SKM-1 (cell line): ENCODE results near the gene ZNF324B.
"Not testable (repeated sequence)": the region's sequence is repeated elsewhere in the genome, so short reads cannot be mapped to it uniquely, and the experiment has no call there.

Experiments
- DNase-seq: peaks from one replicate; lab custom pipeline; 2025; ENCODE audit not compliant: unreplicated experiment; lab: John Stamatoyannopoulos, UW

The ZNF324B gene

DNA sequence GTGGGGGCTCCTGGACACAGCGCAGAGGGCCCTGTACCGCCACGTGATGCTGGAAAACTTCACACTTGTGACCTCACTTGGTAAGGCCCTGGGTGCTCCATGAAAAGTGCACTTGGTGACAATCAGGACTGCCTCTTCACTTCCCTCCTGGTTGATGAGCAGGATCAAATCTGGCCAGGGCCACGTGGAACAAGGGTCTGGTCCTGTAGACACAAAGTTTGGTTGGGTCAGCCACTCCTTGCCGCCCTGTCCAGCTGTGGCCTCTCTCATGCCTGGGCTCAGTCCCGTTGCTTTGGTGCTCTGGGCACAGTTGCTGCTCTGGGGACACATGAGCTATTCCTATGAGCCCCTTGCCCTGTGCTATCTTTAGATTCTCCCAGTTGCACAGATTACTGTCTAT is 2.3 kb downstream of the ZNF324B start:
- no peak for DNase-seq

DNA sequence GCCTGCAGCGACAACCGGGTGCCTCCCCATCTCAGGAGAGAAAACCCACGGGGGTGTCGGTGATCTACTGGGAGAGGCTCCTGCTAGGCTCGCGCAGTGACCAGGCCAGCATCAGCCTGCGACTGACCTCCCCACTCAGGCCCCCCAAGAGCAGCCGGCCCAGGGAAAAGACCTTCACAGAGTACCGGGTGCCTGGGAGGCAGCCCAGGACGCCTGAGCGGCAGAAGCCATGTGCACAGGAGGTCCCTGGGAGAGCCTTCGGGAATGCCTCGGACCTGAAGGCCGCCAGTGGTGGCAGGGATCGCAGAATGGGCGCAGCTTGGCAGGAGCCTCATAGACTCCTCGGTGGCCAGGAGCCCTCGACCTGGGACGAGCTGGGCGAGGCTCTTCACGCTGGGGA is 3.9 kb downstream of the ZNF324B start:
- DNase-seq: no peak

DNA sequence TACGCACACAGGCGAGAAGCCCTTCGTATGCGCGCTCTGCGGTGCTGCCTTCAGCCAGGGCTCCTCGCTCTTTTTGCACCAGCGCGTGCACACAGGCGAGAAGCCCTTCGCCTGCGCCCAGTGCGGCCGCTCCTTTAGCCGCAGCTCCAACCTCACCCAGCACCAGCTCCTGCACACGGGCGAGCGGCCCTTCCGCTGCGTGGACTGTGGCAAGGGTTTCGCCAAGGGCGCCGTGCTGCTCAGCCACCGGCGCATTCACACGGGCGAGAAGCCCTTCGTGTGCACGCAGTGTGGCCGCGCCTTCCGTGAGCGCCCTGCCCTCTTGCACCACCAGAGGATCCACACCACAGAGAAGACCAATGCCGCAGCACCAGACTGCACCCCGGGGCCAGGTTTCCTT is 4.7 kb downstream of the ZNF324B start:
- DNase-seq: no peak

DNA sequence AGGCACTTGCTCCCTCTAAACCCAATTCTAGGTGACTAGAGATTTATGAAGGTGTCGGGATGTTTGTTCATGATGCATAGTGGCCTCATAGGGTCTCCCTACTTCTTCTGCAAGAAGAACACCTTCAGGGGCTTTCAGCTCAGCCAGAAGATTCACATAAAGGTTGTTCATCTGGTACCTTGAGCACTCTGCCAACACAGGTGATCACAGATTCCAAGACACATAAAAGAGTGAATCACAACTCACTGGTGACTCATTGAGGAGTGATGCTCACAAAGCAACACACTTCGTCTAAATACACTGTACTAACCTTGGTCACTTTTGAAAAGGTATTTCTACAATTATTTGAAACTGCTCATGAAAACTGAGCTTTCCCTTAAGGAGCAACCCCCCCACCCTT is 8.6 kb downstream of the ZNF324B start:
- no peak for DNase-seq

DNA sequence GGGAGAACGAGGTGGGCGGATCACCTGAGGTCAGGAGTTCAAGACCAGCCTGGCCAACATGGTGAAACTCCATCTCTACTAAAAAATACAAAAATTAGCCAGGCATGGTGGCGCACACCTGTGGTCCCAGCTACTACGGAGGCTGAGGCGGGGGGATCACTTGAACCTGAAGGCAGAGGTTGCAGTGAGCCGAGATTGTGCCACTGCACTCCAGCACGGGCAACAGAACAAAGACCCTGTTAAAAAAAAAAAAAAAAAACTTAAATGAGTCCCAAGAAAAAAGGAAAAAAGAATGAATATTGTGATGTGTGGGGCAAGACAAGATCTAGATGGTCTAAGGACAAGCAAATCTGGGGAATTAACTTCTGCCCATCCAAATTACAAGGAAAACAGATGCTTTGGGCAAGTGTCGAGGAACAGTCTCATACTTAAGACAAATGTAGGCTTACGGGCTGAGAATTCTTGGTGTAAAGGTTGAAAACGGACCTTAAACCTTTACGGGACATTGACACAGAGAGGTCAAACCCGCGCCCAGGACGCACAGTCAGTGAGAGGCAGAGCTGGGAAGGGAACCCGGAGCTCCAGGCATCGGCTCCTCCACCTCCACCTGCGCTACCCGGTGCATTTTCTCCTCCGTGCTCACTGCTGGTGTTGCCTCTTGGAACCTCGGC is 14.8 kb downstream of the ZNF324B start:
- DNase-seq: no peak

DNA sequence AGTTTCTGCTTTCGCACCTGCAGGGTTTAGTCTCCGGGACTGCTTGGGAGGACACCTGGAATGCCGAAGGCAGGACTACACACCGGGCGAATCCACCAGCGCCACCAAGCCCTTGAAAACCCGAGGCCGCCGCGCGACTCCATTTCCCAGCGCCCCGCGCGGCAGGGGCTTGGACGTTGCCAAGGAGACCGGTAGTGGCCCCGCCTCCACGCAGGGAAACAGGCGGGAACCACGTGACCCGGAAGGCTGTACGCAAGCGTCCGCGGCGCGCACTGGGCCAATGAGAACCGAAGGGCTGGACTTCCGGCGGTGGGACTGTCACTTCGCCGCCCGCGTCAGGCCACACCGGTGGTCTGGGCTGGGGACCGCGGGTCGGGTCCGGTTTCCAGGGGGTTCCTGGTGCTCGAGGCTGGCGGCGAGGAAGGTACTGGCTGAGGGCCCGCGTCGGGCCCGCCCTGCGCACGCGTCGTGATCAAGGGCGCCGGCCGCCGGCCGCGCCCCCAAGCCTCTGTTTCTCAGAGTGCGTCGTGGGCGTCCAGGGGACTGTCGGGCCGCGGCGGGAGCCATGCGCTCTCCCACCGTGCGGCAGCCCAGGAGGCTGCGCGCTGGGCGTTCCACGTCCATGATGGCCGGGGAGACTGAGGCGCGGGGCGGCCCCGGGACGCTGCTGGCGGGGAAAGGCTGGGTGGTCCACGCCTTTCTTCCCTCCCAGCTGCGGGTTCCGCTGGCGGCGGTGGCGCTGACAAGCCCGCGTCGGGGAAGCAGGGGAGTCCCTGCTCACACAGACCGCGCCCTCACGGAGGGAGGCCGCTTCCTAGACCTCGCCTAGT is 15.6 kb downstream of the ZNF324B start, which contains the start of gene ZNF324:
Gene ZNF324 (plus strand): TSS at position 321 of the 830 bp plus-strand sequence. CDS start 2,106 bp downstream, outside the sequence.
- DNase-seq: peak; percentile 44

DNA sequence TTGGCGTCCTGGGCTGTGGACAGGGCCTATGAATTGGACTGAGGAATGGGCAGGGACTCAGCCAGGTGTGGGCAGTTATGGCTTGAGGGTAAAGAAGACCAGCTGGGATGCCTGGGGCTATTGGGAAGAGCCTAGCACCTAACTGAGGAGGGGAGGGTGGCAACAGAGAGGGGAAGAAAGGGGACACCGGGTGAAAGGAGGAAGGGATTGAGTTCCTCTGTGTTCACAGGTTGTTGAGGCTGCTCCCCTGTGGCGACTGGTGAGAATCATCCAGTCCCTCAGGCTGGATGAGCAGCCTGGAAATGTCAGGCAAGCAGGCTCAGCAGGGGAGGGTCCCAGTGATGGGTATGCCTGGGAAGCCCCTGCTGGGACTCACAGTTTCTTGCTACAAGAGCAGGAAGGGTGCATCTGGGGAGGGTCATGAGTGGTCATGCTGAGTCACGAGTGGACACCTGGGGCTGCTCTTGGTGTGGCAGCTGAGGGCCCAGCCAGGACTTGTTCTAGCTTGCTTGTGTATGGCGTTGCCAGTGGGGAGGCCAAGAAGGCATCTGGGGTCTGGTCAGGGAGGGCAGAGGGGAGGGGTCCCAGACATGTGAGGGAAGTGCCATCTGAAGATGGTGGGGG is 16.9 kb downstream of the ZNF324B start:
- no peak for DNase-seq

DNA sequence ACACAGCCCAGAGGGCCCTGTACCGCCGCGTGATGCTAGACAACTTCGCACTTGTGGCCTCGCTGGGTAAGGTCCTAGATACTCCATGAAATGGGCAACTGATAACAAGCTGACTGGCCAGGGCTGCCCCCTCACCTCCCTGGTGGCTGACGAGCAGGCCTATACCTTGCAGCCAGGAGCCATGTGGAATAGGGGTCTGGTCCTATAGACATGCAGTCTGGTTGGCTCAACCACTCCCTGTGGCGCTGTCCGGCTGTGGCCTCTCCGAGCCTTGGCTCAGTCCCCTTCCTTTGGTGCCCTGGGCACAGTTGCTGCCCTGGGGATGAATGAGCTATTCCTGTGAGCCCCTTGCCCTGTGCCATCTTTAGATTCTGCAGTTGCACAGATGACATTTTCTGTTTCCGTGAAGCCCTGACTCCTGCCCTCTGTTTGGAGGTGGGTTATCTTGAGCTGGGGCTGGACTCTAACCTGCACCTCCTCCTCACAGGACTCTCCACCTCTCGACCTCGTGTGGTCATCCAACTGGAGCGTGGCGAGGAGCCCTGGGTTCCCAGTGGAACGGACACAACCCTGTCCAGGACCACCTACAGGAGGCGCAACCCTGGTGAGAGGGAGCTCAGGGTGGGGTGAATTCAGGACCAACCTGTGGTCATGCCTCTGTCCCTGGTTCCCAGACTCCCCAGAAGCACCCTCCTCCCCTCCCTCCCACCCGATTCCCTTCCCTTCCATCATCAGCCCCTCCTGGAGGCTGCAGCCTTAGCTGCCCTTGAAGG is 18.0 kb downstream of the ZNF324B start:
- no peak for DNase-seq

DNA sequence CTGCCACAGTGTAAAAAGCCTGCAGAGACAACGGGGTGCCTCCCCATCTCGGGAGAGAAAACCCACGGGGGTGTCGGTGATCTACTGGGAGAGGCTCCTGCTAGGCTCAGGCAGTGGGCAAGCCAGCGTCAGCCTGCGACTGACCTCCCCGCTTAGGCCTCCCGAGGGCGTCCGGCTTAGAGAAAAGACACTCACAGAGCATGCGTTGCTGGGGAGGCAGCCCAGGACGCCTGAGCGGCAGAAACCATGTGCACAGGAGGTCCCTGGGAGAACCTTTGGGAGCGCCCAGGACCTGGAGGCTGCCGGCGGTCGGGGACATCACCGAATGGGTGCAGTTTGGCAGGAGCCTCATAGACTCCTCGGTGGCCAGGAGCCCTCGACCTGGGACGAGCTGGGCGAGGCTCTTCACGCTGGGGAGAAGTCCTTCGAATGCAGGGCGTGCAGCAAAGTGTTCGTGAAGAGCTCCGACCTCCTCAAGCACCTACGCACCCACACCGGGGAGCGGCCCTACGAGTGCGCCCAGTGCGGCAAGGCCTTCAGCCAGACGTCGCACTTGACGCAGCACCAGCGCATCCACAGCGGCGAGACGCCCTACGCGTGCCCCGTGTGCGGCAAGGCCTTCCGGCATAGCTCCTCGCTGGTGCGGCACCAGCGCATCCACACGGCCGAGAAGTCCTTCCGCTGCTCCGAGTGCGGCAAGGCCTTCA is 19.6 kb downstream of the ZNF324B start:
- DNase-seq: not testable (repeated sequence)

DNA sequence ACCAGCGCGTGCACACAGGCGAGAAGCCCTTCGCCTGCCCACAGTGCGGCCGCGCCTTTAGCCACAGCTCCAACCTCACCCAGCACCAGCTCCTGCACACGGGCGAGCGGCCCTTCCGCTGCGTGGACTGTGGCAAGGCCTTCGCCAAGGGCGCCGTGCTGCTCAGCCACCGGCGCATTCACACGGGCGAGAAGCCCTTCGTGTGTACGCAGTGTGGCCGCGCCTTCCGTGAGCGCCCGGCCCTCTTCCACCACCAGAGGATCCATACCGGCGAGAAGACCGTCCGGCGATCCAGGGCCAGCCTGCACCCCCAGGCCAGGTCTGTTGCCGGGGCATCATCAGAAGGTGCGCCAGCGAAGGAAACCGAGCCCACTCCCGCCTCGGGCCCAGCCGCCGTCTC is 20.3 kb downstream of the ZNF324B start:
- DNase-seq: no peak

DNA sequence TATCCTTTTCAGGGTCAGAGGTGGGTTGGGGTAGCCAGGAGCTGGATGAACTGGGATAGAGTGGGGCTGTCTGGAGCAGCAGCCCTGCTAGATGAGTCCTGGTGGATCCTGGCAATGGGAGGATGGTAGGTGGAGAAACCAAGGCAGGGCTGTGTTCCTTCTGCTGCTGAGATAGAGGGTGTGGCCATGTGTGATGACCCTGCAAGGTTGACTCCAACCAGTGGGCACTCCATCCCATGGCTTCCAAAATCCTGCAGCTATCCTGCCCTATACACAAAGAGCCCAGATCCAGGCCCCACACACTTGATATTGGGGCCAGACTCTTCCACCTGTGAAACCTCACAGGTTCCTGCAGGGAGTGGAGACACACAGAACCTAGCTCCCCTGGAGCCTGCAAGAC is 22.4 kb downstream of the ZNF324B start:
- no peak for DNase-seq

DNA sequence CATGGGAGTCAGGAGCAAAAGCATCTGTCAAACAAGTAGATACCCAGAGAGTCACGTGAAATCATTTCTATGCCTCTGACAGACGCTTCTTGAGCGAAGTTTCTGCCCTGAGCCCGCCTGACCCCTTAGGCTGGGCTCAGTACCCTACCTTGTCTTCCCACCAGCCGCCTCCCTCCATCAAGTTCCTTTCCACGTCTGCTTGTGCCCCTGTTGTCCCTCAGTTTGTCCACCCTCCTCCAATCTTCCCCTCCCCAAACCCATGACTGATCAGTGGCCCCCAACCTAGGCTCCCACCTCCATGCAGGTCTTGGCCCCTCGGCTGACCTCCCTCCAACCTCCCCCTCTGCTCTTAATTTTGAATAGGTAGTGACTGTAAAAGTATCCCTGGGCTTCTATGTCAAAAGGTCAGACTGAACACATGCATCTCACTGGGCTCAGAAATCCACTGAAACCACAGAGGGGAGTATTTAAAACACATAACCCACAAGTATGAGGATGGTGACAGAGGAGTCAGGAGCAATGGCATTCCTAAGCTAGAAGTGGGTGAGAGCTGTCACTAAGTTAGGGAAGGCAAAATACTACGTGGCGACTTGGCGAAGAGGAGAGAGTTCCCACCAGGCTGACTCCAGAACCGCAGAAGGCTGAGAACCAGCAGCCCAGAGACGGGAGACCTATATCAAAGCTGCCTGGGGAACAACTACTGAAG is 23.0 kb downstream of the ZNF324B start:
- DNase-seq: no peak

DNA sequence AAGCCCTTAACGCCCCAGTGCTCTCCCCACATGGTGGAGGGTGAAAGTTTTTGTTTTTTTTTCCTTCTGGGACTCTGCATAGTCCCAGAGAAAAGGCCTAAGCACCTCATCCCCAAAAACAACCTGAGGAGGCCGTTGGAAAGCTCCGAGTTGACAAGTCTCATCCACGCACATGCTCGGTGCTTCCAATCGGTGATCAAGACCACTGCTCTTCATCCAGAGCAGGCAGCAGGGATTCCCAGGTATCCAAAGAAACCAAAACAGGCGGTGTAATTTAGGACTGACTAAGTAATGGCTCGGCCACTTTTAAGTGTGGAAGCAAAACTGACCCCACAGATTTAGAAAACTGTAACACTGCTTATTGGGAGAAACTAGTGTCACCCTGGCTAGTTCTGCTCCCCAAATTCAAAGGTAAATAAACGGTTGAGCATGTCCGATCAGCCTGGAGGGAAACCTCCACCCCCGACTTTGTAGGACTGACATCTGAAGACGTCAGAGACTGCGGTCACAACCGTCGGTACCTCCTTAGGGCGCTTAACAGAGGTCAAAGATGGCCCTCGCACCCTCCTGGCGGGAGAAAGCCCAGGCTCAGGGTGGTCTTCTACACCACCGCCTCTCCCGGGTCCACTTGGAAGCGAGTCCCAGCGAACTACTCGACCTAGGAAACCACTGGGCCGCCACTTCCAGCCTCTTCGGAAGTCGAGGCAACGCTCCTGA is 23.7 kb downstream of the ZNF324B start:
- DNase-seq: no peak

DNA sequence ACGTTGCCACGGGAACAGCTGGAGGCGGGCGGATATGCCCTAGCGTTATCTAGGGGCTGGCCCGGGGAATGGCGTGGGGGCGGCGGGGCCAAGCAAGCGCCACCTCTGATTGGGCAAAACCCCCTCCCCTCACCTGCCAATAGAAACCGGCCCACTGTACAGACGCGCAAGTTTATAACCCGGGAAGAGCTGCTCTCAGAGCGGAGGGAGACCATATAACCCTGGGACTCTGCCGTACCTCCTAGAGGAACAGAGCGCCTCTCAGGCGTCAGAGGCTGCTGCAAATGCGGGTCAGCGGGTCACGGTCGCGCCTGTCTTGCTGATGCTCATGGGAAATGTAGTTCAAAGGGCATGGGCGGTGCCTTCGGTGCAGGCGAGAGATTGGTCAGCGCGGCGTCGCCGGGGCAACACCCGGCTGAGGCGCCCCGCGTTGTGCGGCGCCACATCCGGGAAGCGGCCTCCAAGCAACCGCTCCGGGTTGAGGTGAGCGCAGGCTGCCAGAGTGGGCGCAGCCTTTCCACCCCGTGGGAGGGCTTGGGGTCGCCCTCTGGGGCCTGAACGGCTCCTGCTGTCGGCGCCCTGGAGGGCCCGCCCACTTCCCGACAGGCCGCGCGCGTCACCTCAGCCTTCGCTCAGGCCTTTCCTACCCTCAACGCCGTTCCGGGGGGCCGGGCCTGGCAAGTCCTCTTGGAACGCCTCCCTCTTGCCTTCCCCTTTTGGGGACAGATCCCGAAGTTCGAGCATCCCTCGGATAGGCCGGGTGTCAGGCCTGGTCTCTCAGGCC is 24.5 kb downstream of the ZNF324B start, which contains the start of gene ZNF446:
Gene ZNF446 (plus strand): TSS at position 639 of the 784 bp plus-strand sequence. CDS start 867 bp downstream, outside the sequence.
- DNase-seq: peak; percentile 25

DNA sequence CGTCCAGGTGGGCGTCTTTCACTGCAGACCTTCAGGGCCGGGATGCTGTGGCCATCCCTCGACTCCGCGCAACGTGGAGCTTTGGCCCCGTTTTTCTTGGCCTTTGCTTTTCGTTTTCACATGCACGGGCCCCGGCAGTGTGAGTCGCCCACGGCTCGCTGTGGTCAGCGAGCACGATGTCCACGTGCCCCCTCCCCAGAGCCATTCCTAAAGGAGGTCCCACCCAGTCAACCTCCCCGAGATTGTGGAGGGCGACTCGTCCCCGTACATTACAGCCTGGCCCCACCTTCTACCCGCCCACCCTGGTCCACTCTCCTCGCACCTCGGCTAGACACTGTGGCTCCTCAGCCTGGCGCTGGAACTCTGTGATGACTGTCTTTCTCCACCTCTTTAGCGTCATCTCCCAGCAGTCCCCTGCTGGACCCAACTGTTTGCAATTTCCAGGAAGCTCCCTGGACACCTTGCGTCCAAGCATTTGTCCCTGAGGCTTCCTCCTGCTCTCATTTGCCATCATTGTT is 25.1 kb downstream of the ZNF324B start:
- DNase-seq: no peak

DNA sequence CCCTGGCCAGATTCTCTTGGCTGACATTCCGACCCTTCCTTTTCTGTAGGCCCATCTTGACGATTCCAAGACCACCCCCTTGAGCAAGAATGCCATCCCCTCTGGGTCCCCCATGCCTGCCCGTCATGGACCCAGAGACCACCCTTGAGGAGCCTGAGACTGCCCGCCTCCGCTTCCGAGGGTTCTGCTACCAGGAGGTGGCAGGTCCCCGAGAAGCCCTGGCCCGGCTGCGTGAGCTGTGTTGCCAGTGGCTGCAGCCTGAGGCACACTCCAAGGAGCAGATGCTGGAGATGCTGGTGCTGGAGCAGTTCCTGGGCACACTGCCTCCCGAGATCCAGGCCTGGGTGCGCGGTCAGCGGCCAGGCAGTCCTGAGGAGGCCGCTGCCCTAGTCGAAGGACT is 25.7 kb downstream of the ZNF324B start:
- no peak for DNase-seq

DNA sequence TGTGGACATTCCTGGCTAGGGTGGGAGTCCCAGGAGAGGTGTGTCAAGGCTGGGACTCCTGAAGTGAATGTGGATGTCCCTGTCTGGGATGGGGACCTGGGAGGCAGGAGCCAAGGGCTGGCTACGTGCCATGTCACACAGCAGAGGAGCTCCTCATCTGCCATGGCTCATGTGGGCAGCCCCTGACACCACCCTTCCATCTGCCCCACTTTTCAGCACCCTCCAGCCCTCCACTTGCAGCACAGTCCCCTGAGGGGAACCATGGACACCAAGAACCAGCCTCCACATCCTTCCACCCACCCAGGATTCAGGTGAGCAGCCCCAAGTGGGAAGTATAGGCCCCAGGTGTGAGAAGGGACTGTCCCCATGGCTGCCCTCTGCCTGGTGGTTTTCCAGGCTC is 26.4 kb downstream of the ZNF324B start:
- DNase-seq: no peak

DNA sequence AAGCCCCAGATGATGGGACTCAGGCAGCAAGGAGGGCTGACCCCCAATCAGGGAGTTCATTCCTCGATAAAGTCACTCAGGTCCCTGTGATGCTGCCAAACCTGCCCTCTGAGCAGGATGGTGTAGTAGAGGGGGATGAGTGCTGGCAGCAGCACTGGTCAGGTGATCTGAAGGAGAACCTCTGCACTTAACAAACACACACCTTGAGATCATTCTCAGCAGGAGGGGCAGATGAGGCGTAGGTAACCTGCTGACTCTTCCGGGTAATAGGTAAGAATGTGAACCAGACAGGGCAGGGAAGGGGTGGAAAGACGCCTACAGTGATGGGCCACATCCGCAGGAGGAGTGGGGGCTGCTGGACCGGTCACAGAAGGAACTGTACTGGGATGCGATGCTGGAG is 27.9 kb downstream of the ZNF324B start:
- no peak for DNase-seq
